ENCODE data around the gene DGCR6L. TPM values are rescaled to one million over a fixed set of nuclear protein-coding genes. Genes with fewer than 3 reads are reported as not detected.
"Not testable (repeated sequence)": the region's sequence is repeated elsewhere in the genome, so short reads cannot be mapped to it uniquely, and the experiment has no call there.

Gene DGCR6L
- total RNA-seq, 2 experiments from 2014 or later: 45.0 to 46.6 TPM

GRCh38 chr22:20277936-20278635, 41.8 kb downstream of the DGCR6L start:
- CTCF ChIA-PET; H3K4me1 Mint-ChIP-seq; H3K27ac Mint-ChIP-seq; H3K4me3 Mint-ChIP-seq; H3K36me3 Mint-ChIP-seq; ATAC-seq; H3K9me3 Mint-ChIP-seq (ENCODE audit: low read depth); H3K27me3 Mint-ChIP-seq; DNase-seq: not testable (repeated sequence)

- H3K9me3 Mint-ChIP-seq (ENCODE audit: low read depth): no peaks in the 10 kb centered on the region
- H3K36me3 Mint-ChIP-seq: no peaks in the 10 kb centered on the region
- H3K4me3 Mint-ChIP-seq: no peak overlapping the region
- no peak overlapping the region for H3K27ac Mint-ChIP-seq
- H3K27me3 Mint-ChIP-seq: no peaks in the 10 kb centered on the region
- DNase-seq: no peak
- CTCF ChIA-PET: no interaction called here
- no peak for ATAC-seq
- H3K4me1 Mint-ChIP-seq: peaks cover 2% of the 10 kb centered on the region
Measured at GRCh38 chr22:20276468-20276867, 43.4 kb downstream of the DGCR6L start.

- peaks cover 2% of the 10 kb centered on the region for H3K4me1 Mint-ChIP-seq
- no peak overlapping the region for H3K27ac Mint-ChIP-seq
- no peak for DNase-seq
- H3K36me3 Mint-ChIP-seq: no peaks in the 10 kb centered on the region
- CTCF ChIA-PET: no interaction called here
- no peaks in the 10 kb centered on the region for H3K9me3 Mint-ChIP-seq (ENCODE audit: low read depth)
- ATAC-seq: no peak
- H3K4me3 Mint-ChIP-seq: no peak overlapping the region
- no peaks in the 10 kb centered on the region for H3K27me3 Mint-ChIP-seq
Measured at GRCh38 chr22:20275836-20276235, 44.0 kb downstream of the DGCR6L start.

GRCh38 chr22:20275325-20275724, 44.5 kb downstream of the DGCR6L start:
- DNase-seq; H3K36me3 Mint-ChIP-seq; H3K27ac Mint-ChIP-seq; H3K4me1 Mint-ChIP-seq; CTCF ChIA-PET; H3K9me3 Mint-ChIP-seq (ENCODE audit: low read depth); H3K4me3 Mint-ChIP-seq; H3K27me3 Mint-ChIP-seq; ATAC-seq: not testable (repeated sequence)

- H3K4me3 Mint-ChIP-seq, DNase-seq: not testable (repeated sequence)
Measured at GRCh38 chr22:20274374-20274773, 45.5 kb downstream of the DGCR6L start.

GRCh38 chr22:20273758-20274181, 46.1 kb downstream of the DGCR6L start:
- H3K9me3 Mint-ChIP-seq (ENCODE audit: low read depth): no peaks in the 10 kb centered on the region
- DNase-seq (no peak), ATAC-seq (no peak)
- no peak overlapping the region for H3K4me3 Mint-ChIP-seq
- no peak overlapping the region for H3K27ac Mint-ChIP-seq
- H3K4me1 Mint-ChIP-seq: no peaks in the 10 kb centered on the region
- no peaks in the 10 kb centered on the region for H3K27me3 Mint-ChIP-seq
- H3K36me3 Mint-ChIP-seq: no peaks in the 10 kb centered on the region
- CTCF ChIA-PET: no interaction called here

More at GRCh38 chr22:20274374-20274773, 45.5 kb downstream of the DGCR6L start:
- H3K9me3 Mint-ChIP-seq (ENCODE audit: low read depth); CTCF ChIA-PET; H3K27me3 Mint-ChIP-seq; H3K4me1 Mint-ChIP-seq; ATAC-seq; H3K36me3 Mint-ChIP-seq; H3K27ac Mint-ChIP-seq: not testable (repeated sequence)

- CTCF ChIA-PET: no interaction called here
- no peaks in the 10 kb centered on the region for H3K9me3 Mint-ChIP-seq (ENCODE audit: low read depth)
- no peaks in the 10 kb centered on the region for H3K36me3 Mint-ChIP-seq
- H3K4me3 Mint-ChIP-seq: no peak overlapping the region
- no peak overlapping the region for H3K27ac Mint-ChIP-seq
- H3K27me3 Mint-ChIP-seq: no peaks in the 10 kb centered on the region
- ATAC-seq (no peak), DNase-seq (no peak)
- no peaks in the 10 kb centered on the region for H3K4me1 Mint-ChIP-seq
Measured at GRCh38 chr22:20272700-20273099, 47.2 kb downstream of the DGCR6L start.

- no peaks in the 10 kb centered on the region for H3K9me3 Mint-ChIP-seq (ENCODE audit: low read depth)
- H3K4me1 Mint-ChIP-seq: no peaks in the 10 kb centered on the region
- no peaks in the 10 kb centered on the region for H3K27me3 Mint-ChIP-seq
- no peak overlapping the region for H3K27ac Mint-ChIP-seq
- DNase-seq (no peak), ATAC-seq (no peak)
- no peak overlapping the region for H3K4me3 Mint-ChIP-seq
- H3K36me3 Mint-ChIP-seq: no peaks in the 10 kb centered on the region
- CTCF ChIA-PET: interaction anchor here (0.9 kb wide), 1 partner anchor 14 kb away, joined by 3 read pairs; no protein-coding TSS in a partner anchor
Measured at GRCh38 chr22:20272174-20272573, 47.7 kb downstream of the DGCR6L start.

GRCh38 chr22:20271114-20271994, 48.5 kb downstream of the DGCR6L start:
- DNase-seq (no peak), ATAC-seq (no peak)
- H3K27ac Mint-ChIP-seq: no peak overlapping the region
- CTCF ChIA-PET: interaction anchor here (0.9 to 1.9 kb wide), 2 partner anchors 13 to 114 kb away, joined by 3 to 6 read pairs; no protein-coding TSS in a partner anchor
- no peak overlapping the region for H3K4me3 Mint-ChIP-seq
- no peaks in the 10 kb centered on the region for H3K4me1 Mint-ChIP-seq
- peaks cover 7% of the 10 kb centered on the region for H3K27me3 Mint-ChIP-seq
- no peaks in the 10 kb centered on the region for H3K9me3 Mint-ChIP-seq (ENCODE audit: low read depth)
- no peaks in the 10 kb centered on the region for H3K36me3 Mint-ChIP-seq

GRCh38 chr22:20270190-20271113, 49.4 kb downstream of the DGCR6L start:
- not testable (repeated sequence) for ATAC-seq; H3K4me1 Mint-ChIP-seq; DNase-seq; H3K9me3 Mint-ChIP-seq (ENCODE audit: low read depth); H3K27ac Mint-ChIP-seq; H3K27me3 Mint-ChIP-seq; H3K36me3 Mint-ChIP-seq; H3K4me3 Mint-ChIP-seq
- CTCF ChIA-PET: interaction anchor here (1.4 to 1.9 kb wide), 2 partner anchors 95 to 114 kb away, joined by 3 to 6 read pairs; no protein-coding TSS in a partner anchor

- DNase-seq; H3K4me1 Mint-ChIP-seq; H3K27me3 Mint-ChIP-seq; ATAC-seq; H3K9me3 Mint-ChIP-seq (ENCODE audit: low read depth); H3K4me3 Mint-ChIP-seq; H3K36me3 Mint-ChIP-seq; H3K27ac Mint-ChIP-seq: not testable (repeated sequence)
- CTCF ChIA-PET: interaction anchor here (1.1 to 1.4 kb wide), 2 partner anchors 94 to 112 kb away, joined by 3 to 4 read pairs; no protein-coding TSS in a partner anchor
Measured at GRCh38 chr22:20269673-20270072, 50.2 kb downstream of the DGCR6L start.

- not testable (repeated sequence) for H3K9me3 Mint-ChIP-seq (ENCODE audit: low read depth); H3K27ac Mint-ChIP-seq; DNase-seq; H3K4me3 Mint-ChIP-seq; H3K27me3 Mint-ChIP-seq; ATAC-seq; H3K36me3 Mint-ChIP-seq; H3K4me1 Mint-ChIP-seq
- CTCF ChIA-PET: interaction anchor here (1.0 to 1.4 kb wide), 3 partner anchors 71 to 112 kb away, joined by 3 to 4 read pairs (median 3); no protein-coding TSS in a partner anchor
Measured at GRCh38 chr22:20269201-20269600, 50.7 kb downstream of the DGCR6L start.

All from activated CD8-positive, alpha-beta memory T cell treated with anti-CD3 and anti-CD28 coated beads, Interleukin-2, amount 10 ng/mL, durations not matched to agents 7 days and 5 days (primary cell).